HCT116 (cell line): ENCODE results near the gene PCNX1. TPM values are rescaled to one million over a fixed set of nuclear protein-coding genes. Genes with fewer than 3 reads are reported as not detected.

Experiments
- ATAC-seq: fragments of 200-7000 bp; cut with Tn5 transposase; 2 replicates; pipeline ENCODE4 v1.9.1; 2020; ENCODE audit warnings: mild to moderate bottlenecking, moderate library complexity
- BruUV-seq: library from RNA; stranded (reverse); fragments of 400-500 nt; replicated peaks from 2 replicates; lab custom pipeline; 2021; lab: Mats Ljungman, UMichigan
- CTCF ChIA-PET: fragments of 300-600 bp; sonication (Branson Sonifier 250); formaldehyde crosslinking; loops from one replicate; lab custom pipeline; 2021; ENCODE audit warnings: antibody characterized with exemption; lab: Charles Lee
- POLR2A ChIA-PET: fragments of 300-600, 350-600 bp; sonication (Branson Sonifier 250); formaldehyde crosslinking; loops from one replicate; lab custom pipeline; 2021; ENCODE audit warnings: antibody characterized with exemption; lab: Charles Lee
- RAD21 ChIA-PET, 2 experiments: fragments of 300-600 bp; sonication (Branson Sonifier 250); formaldehyde crosslinking; loops; one replicate each; lab custom pipeline; 2023; ENCODE audit warnings: low total read pairs in 2 of 2; ENCODE audit not compliant: uncharacterized antibody in 2 of 2, unreplicated experiment in 2 of 2, low non-redundant PET in 1 of 2; lab: Charles Lee
- DNase-seq: peaks from one replicate; pipeline ENCODE4 v3.0.0-alpha.2; 2010; ENCODE audit warnings: low read depth, low spot score
- H2AFZ ChIP-seq: fragments of 200-600 bp; shearing (Covaris generic), sonication (generic); 2 replicates; pipeline ENCODE4 v1.6.1; 2017; ENCODE audit warnings: low read depth, mixed run types, mixed read lengths, antibody characterized with exemption, low read length; ENCODE audit not compliant: poor library complexity, severe bottlenecking
- H3K27ac ChIP-seq: 2 replicates; pipeline ENCODE4 v1.5.1; 2012; ENCODE audit warnings: low read depth, low read length
- H3K27me3 ChIP-seq: fragments of 200-600 bp; sonication (generic); 2 replicates; pipeline ENCODE4 v1.6.1; 2016; ENCODE audit warnings: mixed run types, low read length, mixed read lengths; ENCODE audit not compliant: insufficient read depth
- H3K36me3 ChIP-seq, 2 experiments: fragments of 200-500 bp in 1 of 2; fragments of 200-600 bp in 1 of 2; sonication (Bioruptor generic) in 1 of 2; sonication (generic) in 1 of 2; 2 replicates each; pipeline versions ENCODE4 v1.5.1 to v1.6.1; 2014 to 2016; ENCODE audit warnings: low read length in 2 of 2, inconsistent platforms in 1 of 2, mixed read lengths in 1 of 2, mixed run types in 1 of 2; ENCODE audit not compliant: insufficient read depth in 2 of 2, control insufficient read depth in 1 of 2
- H3K4me1 ChIP-seq, 2 experiments: fragments of 200-600 bp in 1 of 2; sonication (generic) in 1 of 2; 2 replicates each; pipeline versions ENCODE4 v1.5.1 to v1.6.1; 2012 to 2017; ENCODE audit warnings: low read length in 2 of 2, inconsistent platforms in 1 of 2, mild to moderate bottlenecking in 1 of 2, mixed read lengths in 1 of 2, mixed run types in 1 of 2, moderate library complexity in 1 of 2; ENCODE audit not compliant: insufficient read depth in 2 of 2, control insufficient read depth in 1 of 2
- H3K4me2 ChIP-seq: fragments of 200-600 bp; sonication (generic); 2 replicates; pipeline ENCODE4 v1.6.1; 2017; ENCODE audit warnings: mixed run types, low read length, mixed read lengths
- H3K4me3 ChIP-seq, 2 experiments: fragments of 200-600 bp in 1 of 2; sonication (generic) in 1 of 2; replicated peaks in 1 of 2; 2 replicates each; pipeline ENCODE4 v1.5.1; 2011 to 2016; ENCODE audit warnings: low read length in 2 of 2, control low read depth in 1 of 2, low read depth in 1 of 2, mild to moderate bottlenecking in 1 of 2, mixed read lengths in 1 of 2, mixed run types in 1 of 2
- H3K79me2 ChIP-seq: fragments of 200-600 bp; sonication (generic); 2 replicates; pipeline ENCODE4 v1.6.1; 2017; ENCODE audit warnings: mild to moderate bottlenecking, mixed run types, low read length, moderate library complexity, mixed read lengths; ENCODE audit not compliant: insufficient read depth
- H3K9ac ChIP-seq: fragments of 200-600 bp; sonication (generic); 2 replicates; pipeline ENCODE4 v1.6.1; 2016; ENCODE audit warnings: low read length, mixed read lengths
- H3K9me2 ChIP-seq: fragments of 200-600 bp; sonication (generic), shearing (Covaris generic); 2 replicates; pipeline ENCODE4 v1.6.1; 2017; ENCODE audit warnings: mixed run types, mild to moderate bottlenecking, moderate library complexity; ENCODE audit not compliant: insufficient read depth
- H3K9me3 ChIP-seq, 2 experiments: fragments of 200-500 bp in 1 of 2; fragments of 200-600 bp in 1 of 2; sonication (Bioruptor generic) in 1 of 2; sonication (generic) in 1 of 2; 2 replicates each; pipeline ENCODE4 v1.6.1; 2014 to 2017; ENCODE audit warnings: low read length in 2 of 2, mixed read lengths in 2 of 2, inconsistent platforms in 1 of 2, low read depth in 1 of 2, mild to moderate bottlenecking in 1 of 2, mixed run types in 1 of 2, moderate library complexity in 1 of 2; ENCODE audit not compliant: control insufficient read depth in 1 of 2, insufficient read depth in 1 of 2
- H4K20me1 ChIP-seq: fragments of 200-600 bp; sonication (generic), shearing (Covaris generic); 2 replicates; pipeline ENCODE4 v1.6.1; 2017; ENCODE audit warnings: mixed run types, mild to moderate bottlenecking, moderate library complexity; ENCODE audit not compliant: insufficient read depth
- CBX3 ChIP-seq: IDR thresholded peaks from 2 replicates; pipeline ENCODE4 v1.6.1; 2012; ENCODE audit warnings: low read depth
- CEBPB ChIP-seq: IDR thresholded peaks from 2 replicates; pipeline ENCODE4 v1.6.1; 2012; ENCODE audit warnings: low read depth
- EGR1 ChIP-seq: IDR thresholded peaks from 2 replicates; pipeline ENCODE4 v1.6.1; 2012; ENCODE audit warnings: low read depth
- ELF1 ChIP-seq: IDR thresholded peaks from 2 replicates; pipeline ENCODE4 v1.6.1; 2012; ENCODE audit warnings: low read depth, borderline replicate concordance
- EZH2phosphoT487 ChIP-seq: fragments of 200-600 bp; IDR thresholded peaks from 2 replicates; pipeline ENCODE4 v1.6.1; 2018; ENCODE audit warnings: antibody characterized with exemption, borderline replicate concordance
- FOSL1 ChIP-seq: IDR thresholded peaks from 2 replicates; pipeline ENCODE4 v1.6.1; 2012; ENCODE audit warnings: low read depth
- JUND ChIP-seq: IDR thresholded peaks from 2 replicates; pipeline ENCODE4 v1.6.1; 2012
- POLR2A ChIP-seq: IDR thresholded peaks from 2 replicates; pipeline ENCODE4 v1.7.0; 2011; ENCODE audit warnings: borderline replicate concordance; ENCODE audit not compliant: insufficient read depth, insufficient read length; ENCODE audit errors: extremely low read depth
- POLR2AphosphoS5 ChIP-seq: IDR thresholded peaks from 2 replicates; pipeline ENCODE4 v1.6.1; 2011; ENCODE audit warnings: mild to moderate bottlenecking, low read depth, low read length, moderate library complexity
- SRF ChIP-seq: IDR thresholded peaks from 2 replicates; pipeline ENCODE4 v1.6.1; 2012; ENCODE audit warnings: low read depth
- TCF7L2 ChIP-seq: IDR thresholded peaks from 2 replicates; pipeline ENCODE4 v1.7.0; 2011; ENCODE audit warnings: borderline replicate concordance, inconsistent platforms; ENCODE audit not compliant: insufficient read depth, insufficient read length; ENCODE audit errors: extremely low read depth
- YY1 ChIP-seq: IDR thresholded peaks from 2 replicates; pipeline ENCODE4 v1.6.1; 2011; ENCODE audit warnings: low read length, low read depth, moderate library complexity, mild to moderate bottlenecking; ENCODE audit not compliant: insufficient replicate concordance; ENCODE audit errors: extremely low read depth
- ZFX ChIP-seq: fragments of 450-650 bp; IDR thresholded peaks from 2 replicates; pipeline ENCODE4 v1.6.1; 2017
- ZNF274 ChIP-seq: fragments of 200-500 bp; sonication (Bioruptor generic); IDR thresholded peaks from 2 replicates; pipeline ENCODE4 v1.6.1; 2014; ENCODE audit warnings: mild to moderate bottlenecking, low read depth, low read length, inconsistent platforms
- intact Hi-C: fragments of 100-400 bp; cut with micrococcal nuclease; formaldehyde crosslinking; loops from 2 replicates; pipeline ENCODE4 v1.10.0; 2022
- total RNA-seq: library from RNA; stranded (reverse); gene quantifications from one replicate; pipeline ENCODE4 v1.2.1, GENCODE V29; 2021; ENCODE audit not compliant: unreplicated experiment
- TF ChIP-seq, protein P1 (sequence below): IDR thresholded peaks from 2 replicates; pipeline ENCODE4 v1.6.1; 2012
- TF ChIP-seq, protein P2 (sequence below), 3 experiments: fragments of 200-600 bp in 1 of 3; sonication (generic) in 1 of 3; IDR thresholded peaks in 2 of 3; conservative IDR thresholded peaks in 1 of 3; 2 replicates each; pipeline ENCODE4 v1.5.1; 2012 to 2017; ENCODE audit warnings: low read depth in 2 of 3, low read length in 2 of 3, antibody characterized with exemption in 1 of 3, borderline replicate concordance in 1 of 3, control low read depth in 1 of 3, mild to moderate bottlenecking in 1 of 3, mixed read lengths in 1 of 3, mixed run types in 1 of 3, moderate library complexity in 1 of 3; ENCODE audit not compliant: insufficient read depth in 1 of 3
- TF ChIP-seq, protein P3 (sequence below): IDR thresholded peaks from 2 replicates; pipeline ENCODE4 v1.6.1; 2012; ENCODE audit warnings: low read depth

Gene PCNX1
- total RNA-seq, 1 experiment from 2014 or later: 52.2 TPM

DNA sequence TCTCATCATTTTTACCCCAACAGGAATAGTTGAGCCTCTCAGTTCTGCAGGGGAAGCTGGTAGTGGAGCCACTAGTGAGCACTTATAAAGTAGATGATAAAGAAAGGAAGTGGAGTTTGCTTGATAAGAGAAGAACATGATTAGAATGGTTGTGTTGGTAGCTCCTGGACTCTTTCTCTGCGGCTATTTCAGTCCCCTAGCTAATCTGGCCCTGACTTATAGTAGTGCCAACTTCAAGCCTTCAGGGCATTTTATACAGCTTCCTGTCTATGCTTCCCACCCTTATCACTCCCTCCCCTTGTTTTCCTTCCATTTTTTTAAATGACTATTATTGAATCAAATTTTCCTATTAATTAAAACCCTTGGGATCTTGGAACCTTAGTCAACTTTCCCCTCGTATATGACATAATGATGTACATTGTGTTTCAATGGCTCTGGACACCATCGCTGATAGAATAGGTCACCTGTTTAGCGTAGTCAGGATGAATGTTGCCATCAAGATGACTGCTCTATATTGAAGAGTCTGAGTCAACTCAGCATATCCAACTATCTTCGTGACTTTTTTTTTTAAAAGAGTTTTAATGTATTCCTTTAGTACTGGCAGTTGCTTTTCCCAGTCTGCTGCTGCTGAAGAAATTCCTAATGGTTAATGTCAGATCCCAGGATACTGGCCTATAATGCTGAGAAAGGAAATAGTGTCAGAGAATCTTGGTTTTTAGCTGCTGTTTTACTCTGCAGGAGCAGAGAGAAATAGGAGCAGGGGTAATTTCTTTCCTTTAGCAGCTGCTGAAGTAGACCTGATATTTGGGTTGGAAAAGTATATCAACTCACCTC lies 16.2 kb upstream of the PCNX1 start (continued):
- TF ChIP-seq TCF7L2 (no peak), CBX3 (no peak), EGR1 (no peak)

DNA sequence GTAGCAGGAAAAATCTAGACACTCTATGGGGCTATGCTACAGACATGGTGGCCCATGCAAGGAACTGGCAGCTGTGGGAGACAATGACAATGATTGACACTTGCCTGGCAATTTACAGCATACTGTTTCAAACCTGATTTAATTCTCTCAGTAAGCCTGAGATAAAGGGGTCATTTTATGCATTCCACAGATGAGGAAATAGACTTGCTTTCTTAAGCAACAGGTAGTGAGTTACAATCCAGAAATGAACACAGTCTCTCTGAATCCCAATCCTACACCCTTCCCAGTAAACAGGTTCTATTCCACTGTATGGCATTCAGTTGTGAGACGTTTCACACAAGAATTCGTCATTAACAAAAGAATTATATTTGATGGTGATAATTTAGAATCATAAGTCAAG lies 15.5 kb upstream of the PCNX1 start:
- Histone ChIP-seq H3K9me2 (no peaks in the 10 kb centered on the region), H3K36me3 (no peaks in the 10 kb centered on the region), H4K20me1 (no peaks in the 10 kb centered on the region), H3K4me3 (no peak overlapping the region), H3K9ac (no peak overlapping the region), H2AFZ (no peak overlapping the region), H3K79me2 (no peaks in the 10 kb centered on the region), H3K4me2 (no peak overlapping the region), H3K4me1 (no peaks in the 10 kb centered on the region), H3K27me3 (no peaks in the 10 kb centered on the region), H3K27ac (no peak overlapping the region), H3K9me3 (no peaks in the 10 kb centered on the region; a peak in 1 of 4 replicates)
- intact Hi-C loops: no loop called here
- POLR2A ChIA-PET: no interaction called here
- ATAC-seq (no peak), DNase-seq (no peak)
- TF ChIP-seq JUND (no peak), POLR2A (no peak), ELF1 (no peak), EGR1 (no peak), TCF7L2 (no peak), FOSL1 (no peak), CBX3 (no peak), YY1 (no peak), EZH2phosphoT487 (no peak), POLR2AphosphoS5 (no peak), CEBPB (no peak), ZFX (no peak), ZNF274 (no peak), SRF (no peak)
- TF ChIP-seq, protein P1, sequence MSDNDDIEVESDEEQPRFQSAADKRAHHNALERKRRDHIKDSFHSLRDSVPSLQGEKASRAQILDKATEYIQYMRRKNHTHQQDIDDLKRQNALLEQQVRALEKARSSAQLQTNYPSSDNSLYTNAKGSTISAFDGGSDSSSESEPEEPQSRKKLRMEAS: no peak
- TF ChIP-seq, protein P2, sequence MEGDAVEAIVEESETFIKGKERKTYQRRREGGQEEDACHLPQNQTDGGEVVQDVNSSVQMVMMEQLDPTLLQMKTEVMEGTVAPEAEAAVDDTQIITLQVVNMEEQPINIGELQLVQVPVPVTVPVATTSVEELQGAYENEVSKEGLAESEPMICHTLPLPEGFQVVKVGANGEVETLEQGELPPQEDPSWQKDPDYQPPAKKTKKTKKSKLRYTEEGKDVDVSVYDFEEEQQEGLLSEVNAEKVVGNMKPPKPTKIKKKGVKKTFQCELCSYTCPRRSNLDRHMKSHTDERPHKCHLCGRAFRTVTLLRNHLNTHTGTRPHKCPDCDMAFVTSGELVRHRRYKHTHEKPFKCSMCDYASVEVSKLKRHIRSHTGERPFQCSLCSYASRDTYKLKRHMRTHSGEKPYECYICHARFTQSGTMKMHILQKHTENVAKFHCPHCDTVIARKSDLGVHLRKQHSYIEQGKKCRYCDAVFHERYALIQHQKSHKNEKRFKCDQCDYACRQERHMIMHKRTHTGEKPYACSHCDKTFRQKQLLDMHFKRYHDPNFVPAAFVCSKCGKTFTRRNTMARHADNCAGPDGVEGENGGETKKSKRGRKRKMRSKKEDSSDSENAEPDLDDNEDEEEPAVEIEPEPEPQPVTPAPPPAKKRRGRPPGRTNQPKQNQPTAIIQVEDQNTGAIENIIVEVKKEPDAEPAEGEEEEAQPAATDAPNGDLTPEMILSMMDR (IDR thresholded peaks at IDR 0.05 in 2 of 3, conservative IDR thresholded peaks at IDR 0.05 in 1 of 3; ENCODE audit: borderline replicate concordance in 1 of 3, insufficient read depth in 1 of 3, low read depth in 2 of 3, low read length in 2 of 3): no peak
- TF ChIP-seq, protein P3, sequence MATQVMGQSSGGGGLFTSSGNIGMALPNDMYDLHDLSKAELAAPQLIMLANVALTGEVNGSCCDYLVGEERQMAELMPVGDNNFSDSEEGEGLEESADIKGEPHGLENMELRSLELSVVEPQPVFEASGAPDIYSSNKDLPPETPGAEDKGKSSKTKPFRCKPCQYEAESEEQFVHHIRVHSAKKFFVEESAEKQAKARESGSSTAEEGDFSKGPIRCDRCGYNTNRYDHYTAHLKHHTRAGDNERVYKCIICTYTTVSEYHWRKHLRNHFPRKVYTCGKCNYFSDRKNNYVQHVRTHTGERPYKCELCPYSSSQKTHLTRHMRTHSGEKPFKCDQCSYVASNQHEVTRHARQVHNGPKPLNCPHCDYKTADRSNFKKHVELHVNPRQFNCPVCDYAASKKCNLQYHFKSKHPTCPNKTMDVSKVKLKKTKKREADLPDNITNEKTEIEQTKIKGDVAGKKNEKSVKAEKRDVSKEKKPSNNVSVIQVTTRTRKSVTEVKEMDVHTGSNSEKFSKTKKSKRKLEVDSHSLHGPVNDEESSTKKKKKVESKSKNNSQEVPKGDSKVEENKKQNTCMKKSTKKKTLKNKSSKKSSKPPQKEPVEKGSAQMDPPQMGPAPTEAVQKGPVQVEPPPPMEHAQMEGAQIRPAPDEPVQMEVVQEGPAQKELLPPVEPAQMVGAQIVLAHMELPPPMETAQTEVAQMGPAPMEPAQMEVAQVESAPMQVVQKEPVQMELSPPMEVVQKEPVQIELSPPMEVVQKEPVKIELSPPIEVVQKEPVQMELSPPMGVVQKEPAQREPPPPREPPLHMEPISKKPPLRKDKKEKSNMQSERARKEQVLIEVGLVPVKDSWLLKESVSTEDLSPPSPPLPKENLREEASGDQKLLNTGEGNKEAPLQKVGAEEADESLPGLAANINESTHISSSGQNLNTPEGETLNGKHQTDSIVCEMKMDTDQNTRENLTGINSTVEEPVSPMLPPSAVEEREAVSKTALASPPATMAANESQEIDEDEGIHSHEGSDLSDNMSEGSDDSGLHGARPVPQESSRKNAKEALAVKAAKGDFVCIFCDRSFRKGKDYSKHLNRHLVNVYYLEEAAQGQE: no peak
- BruUV-seq: no TSS peak
- CTCF ChIA-PET: interaction anchor here (1.8 kb wide), 1 partner anchor 16 kb away, joined by 5 read pairs; the partner anchor contains the start of gene PCNX1
- RAD21 ChIA-PET: no interaction called here
